RWPE2 (cell line): ENCODE measurements around the gene DPP10.

Experiments used
- ATAC-seq: fragments of 200-7000 bp; cut with Tn5 transposase; 3 replicates; pipeline ENCODE4 v1.9.1; 2021; ENCODE audit warnings: low read depth
- DNase-seq: peaks from one replicate; pipeline ENCODE4 v3.0.0-alpha.2; 2020; ENCODE audit warnings: low spot score
- H3K27ac ChIP-seq: fragments of 450-650 bp; 2 replicates; pipeline ENCODE4 v1.5.1; 2017; ENCODE audit warnings: mild to moderate bottlenecking; ENCODE audit not compliant: poor library complexity, severe bottlenecking
- H3K27me3 ChIP-seq: fragments of 250-450 bp; sonication (Bioruptor Pico); 2 replicates; pipeline ENCODE4 v1.5.1; 2021; ENCODE audit warnings: mild to moderate bottlenecking, moderate library complexity; ENCODE audit not compliant: insufficient read depth, poor library complexity, severe bottlenecking
- H3K36me3 ChIP-seq: fragments of 250-450 bp; sonication (Bioruptor Pico); 2 replicates; pipeline ENCODE4 v1.5.1; 2020; ENCODE audit warnings: low read depth, mild to moderate bottlenecking, moderate library complexity
- H3K4me1 ChIP-seq: fragments of 250-450 bp; sonication (Bioruptor Pico); 2 replicates; pipeline ENCODE4 v1.5.1; 2021; ENCODE audit warnings: mild to moderate bottlenecking, moderate library complexity; ENCODE audit not compliant: insufficient read depth, poor library complexity, severe bottlenecking
- H3K4me3 ChIP-seq: fragments of 250-450 bp; sonication (Bioruptor Pico); 2 replicates; pipeline ENCODE4 v1.5.1; 2021; ENCODE audit warnings: mild to moderate bottlenecking, moderate library complexity; ENCODE audit not compliant: severe bottlenecking
- H3K9me3 ChIP-seq: fragments of 250-450 bp; sonication (Bioruptor Pico); 2 replicates; pipeline ENCODE4 v1.5.1; 2021; ENCODE audit warnings: mild to moderate bottlenecking, moderate library complexity; ENCODE audit not compliant: severe bottlenecking
- TF ChIP-seq, protein P1 (sequence below): fragments of 450-650 bp; IDR thresholded peaks from one replicate; pipeline ENCODE4 v1.5.1; 2017; ENCODE audit warnings: mild to moderate bottlenecking, moderate library complexity; ENCODE audit not compliant: poor library complexity, severe bottlenecking

DPP10 gene

DNA sequence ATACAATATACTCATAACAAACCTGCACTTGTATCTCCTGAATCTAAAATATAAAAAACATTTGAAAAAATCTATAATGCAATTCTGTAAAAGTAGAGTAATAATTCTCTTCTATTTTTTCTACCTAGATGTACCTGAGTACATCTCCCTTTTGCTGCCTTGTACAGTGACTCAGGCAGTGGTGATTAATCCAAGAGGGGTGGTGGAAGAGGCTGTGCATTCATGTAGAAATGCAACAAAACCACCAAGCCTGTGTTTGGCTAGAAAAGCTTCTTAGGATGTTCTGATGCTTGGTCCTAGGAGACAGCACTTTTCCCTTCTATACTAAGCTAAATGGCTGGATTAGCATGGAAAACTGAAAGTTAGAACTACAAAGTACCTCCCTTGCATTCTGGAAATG is 245.8 kb downstream of the DPP10 start:
- DNase-seq, result no peak
- H3K4me3 ChIP-seq, result no peak overlapping the region
- H3K4me1 ChIP-seq, result no peaks in the 10 kb centered on the region
- no peaks in the 10 kb centered on the region for H3K9me3 ChIP-seq
- no peaks in the 10 kb centered on the region for H3K27me3 ChIP-seq
- TF ChIP-seq, protein P1, sequence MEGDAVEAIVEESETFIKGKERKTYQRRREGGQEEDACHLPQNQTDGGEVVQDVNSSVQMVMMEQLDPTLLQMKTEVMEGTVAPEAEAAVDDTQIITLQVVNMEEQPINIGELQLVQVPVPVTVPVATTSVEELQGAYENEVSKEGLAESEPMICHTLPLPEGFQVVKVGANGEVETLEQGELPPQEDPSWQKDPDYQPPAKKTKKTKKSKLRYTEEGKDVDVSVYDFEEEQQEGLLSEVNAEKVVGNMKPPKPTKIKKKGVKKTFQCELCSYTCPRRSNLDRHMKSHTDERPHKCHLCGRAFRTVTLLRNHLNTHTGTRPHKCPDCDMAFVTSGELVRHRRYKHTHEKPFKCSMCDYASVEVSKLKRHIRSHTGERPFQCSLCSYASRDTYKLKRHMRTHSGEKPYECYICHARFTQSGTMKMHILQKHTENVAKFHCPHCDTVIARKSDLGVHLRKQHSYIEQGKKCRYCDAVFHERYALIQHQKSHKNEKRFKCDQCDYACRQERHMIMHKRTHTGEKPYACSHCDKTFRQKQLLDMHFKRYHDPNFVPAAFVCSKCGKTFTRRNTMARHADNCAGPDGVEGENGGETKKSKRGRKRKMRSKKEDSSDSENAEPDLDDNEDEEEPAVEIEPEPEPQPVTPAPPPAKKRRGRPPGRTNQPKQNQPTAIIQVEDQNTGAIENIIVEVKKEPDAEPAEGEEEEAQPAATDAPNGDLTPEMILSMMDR, result no peak
- no peaks in the 10 kb centered on the region for H3K36me3 ChIP-seq
- ATAC-seq, result 0 out of 3 replicates have a peak, but pooled peaks have one; percentile 21
- no peak overlapping the region for H3K27ac ChIP-seq

DNA sequence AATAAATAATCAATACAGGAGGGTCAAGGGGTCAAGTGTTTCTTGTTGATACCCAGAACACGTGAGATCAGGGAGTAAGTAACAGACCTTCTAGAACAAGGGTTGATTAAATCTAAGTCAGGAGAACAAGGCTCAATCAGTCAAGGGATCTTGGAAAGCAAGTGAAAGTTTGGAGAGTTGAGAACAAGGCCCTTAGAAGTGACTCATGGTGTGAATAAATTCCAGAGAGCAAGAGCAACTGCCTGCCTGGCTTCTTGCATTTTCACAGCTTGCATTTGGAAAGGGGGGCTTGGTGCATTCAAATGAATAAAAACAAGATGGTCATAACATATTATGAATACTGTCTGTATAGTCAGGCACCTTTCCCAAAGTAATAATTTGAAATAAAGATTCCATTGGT is 256.1 kb downstream of the DPP10 start:
- ATAC-seq, result no peak
- no peak overlapping the region for H3K4me3 ChIP-seq
- TF ChIP-seq, protein P1, result no peak
- H3K9me3 ChIP-seq, result no peaks in the 10 kb centered on the region
- no peaks in the 10 kb centered on the region for H3K36me3 ChIP-seq
- H3K27me3 ChIP-seq, result no peaks in the 10 kb centered on the region
- no peak for DNase-seq
- no peaks in the 10 kb centered on the region for H3K4me1 ChIP-seq
- no peak overlapping the region for H3K27ac ChIP-seq

DNA sequence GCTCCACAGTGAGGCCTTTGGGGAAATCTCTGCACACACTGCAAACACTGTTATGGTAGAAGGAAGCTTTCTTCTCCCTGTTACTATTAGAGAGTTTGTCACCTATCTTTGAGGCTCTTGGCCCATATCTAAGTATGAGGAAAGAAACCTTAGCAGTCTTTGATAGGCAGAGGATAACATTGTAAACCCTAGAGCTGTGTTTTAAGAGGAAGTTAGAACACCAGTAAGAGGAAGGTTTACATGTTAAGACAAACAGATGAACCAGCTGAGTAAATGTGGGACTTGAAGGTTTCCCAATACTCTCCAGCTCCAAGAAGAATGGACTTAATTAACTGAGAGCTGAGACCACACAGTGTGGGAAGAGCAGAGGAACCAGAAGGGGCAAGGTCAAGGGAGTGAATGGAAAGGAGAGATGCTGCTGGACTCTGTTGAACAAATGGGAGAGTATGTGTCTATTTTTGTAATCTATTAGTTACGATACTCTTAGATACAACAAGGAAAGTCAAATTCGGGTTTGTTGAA is 257.0 kb downstream of the DPP10 start:
- H3K9me3 ChIP-seq, result no peaks in the 10 kb centered on the region
- TF ChIP-seq, protein P1, result no peak
- H3K4me3 ChIP-seq, result no peak overlapping the region
- no peaks in the 10 kb centered on the region for H3K27me3 ChIP-seq
- H3K27ac ChIP-seq, result no peak overlapping the region
- ATAC-seq (no peak), DNase-seq (no peak)
- no peaks in the 10 kb centered on the region for H3K4me1 ChIP-seq
- no peaks in the 10 kb centered on the region for H3K36me3 ChIP-seq

DNA sequence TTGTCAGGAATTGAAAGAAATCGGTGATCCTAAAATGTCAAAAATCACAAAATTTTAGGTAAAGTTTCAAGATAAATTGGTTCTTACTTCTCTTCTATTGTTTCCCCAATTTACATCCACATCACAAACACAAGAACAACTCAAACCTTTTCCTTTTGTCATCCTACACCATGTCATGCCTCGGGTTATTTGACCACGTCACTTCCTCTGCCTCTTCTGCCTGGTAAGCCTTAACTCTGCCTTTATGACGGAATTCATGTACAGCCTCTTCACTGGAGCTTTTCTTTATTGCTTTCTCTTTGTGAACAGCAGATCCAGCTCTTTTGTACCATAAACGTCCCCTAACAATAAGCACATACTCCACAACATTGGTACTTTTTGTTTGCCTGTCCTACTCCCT is 258.0 kb downstream of the DPP10 start:
- H3K27me3 ChIP-seq, result no peaks in the 10 kb centered on the region
- TF ChIP-seq, protein P1, result no peak
- H3K36me3 ChIP-seq, result no peaks in the 10 kb centered on the region
- DNase-seq, result no peak
- H3K4me1 ChIP-seq, result no peaks in the 10 kb centered on the region
- no peak for ATAC-seq
- no peaks in the 10 kb centered on the region for H3K9me3 ChIP-seq
- H3K27ac ChIP-seq, result no peak overlapping the region
- H3K4me3 ChIP-seq, result no peak overlapping the region

DNA sequence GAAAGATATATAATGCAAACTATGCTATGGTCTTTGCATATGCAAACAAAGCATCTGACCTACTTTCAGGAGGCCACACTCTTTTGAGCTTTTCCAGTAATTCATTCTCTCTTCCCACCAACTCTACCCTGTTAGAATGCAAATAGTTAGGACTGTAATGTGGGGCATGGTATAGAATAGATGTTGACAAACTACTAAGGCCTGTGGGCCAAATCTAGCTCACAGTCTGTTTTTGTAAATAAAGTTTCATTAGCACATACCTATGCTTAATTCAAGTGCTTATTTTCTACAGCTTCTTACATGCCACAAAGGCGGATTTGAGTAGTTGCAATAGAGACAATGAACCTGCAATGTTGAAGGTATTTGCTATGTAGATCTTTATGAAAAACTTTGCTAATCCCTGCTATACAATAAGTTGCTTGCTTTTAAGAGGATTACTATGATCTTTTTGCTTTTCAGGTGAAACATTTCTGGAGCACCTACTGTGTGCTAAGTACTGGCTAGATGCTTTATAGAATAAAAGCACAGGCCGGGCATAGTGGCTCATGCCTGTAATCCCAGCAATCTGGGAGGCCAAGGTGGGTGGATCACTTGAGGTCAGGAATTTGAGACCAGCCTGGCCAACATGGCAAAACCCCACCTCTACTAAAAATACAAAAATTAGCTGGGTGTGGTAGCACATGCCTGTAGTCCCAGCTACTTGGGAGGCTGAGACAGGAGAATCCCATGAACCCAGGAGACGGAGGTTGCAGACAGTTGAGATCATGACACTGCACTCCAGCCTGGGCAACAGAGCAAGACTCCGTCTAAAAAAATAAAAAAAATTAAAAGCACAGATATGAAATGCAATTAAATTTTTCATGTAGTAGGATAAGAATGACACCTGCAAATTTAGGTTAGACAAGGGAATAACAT is 267.8 kb downstream of the DPP10 start:
- TF ChIP-seq, protein P1, result no peak
- Histone ChIP-seq H3K9me3 (no peaks in the 10 kb centered on the region), H3K27ac (no peak overlapping the region), H3K36me3 (no peaks in the 10 kb centered on the region), H3K27me3 (no peaks in the 10 kb centered on the region), H3K4me1 (no peaks in the 10 kb centered on the region), H3K4me3 (no peak overlapping the region)
- no peak for DNase-seq
- no peak for ATAC-seq
